Stimulated activated naive CD8-positive, alpha-beta T cell treated with anti-CD3 and anti-CD28 coated beads, Interleukin-15, Interleukin-2, amounts not matched to agents 100 U/mL and 50 U/mL, for 24 hours (primary cell): ENCODE data around the gene GEMIN5.
A peak's percentile ranks its signal among the peaks of the same experiment; 100 is the strongest.
"Not testable (repeated sequence)": the region's sequence is repeated elsewhere in the genome, so short reads cannot be mapped to it uniquely, and the experiment has no call there.

Experiments
- ATAC-seq: fragments of 150-1000 bp; cut with Tn5 transposase; one replicate; pipeline ENCODE4 v1.10.0; 2021
- DNase-seq: peaks from one replicate; pipeline ENCODE4 v3.0.0; 2021

The GEMIN5 gene

DNA sequence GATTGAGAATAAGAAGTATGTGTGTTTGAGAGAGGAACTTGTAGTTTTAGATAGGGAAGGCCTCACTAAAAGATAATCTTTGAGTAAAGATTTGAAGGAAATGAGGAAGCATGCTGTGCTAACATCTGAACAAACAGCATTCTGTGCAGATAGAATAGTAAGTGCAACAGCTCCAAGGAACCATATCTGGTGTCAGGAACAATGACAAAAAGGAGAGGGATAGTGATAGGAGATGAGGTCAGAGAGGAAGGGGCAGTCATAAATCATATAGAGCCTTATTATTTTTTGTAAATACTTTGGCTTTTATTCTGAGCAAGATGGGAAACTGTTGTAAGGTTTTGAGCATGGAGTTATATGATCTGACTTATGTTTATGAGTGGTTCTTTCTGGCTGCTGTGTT is 6.7 kb upstream of the GEMIN5 start:
- ATAC-seq: no peak
- DNase-seq: no peak

GRCh38 chr5:154943527-154943926 is 5.5 kb upstream of the GEMIN5 start:
- DNase-seq: no peak
- no peak for ATAC-seq

DNA sequence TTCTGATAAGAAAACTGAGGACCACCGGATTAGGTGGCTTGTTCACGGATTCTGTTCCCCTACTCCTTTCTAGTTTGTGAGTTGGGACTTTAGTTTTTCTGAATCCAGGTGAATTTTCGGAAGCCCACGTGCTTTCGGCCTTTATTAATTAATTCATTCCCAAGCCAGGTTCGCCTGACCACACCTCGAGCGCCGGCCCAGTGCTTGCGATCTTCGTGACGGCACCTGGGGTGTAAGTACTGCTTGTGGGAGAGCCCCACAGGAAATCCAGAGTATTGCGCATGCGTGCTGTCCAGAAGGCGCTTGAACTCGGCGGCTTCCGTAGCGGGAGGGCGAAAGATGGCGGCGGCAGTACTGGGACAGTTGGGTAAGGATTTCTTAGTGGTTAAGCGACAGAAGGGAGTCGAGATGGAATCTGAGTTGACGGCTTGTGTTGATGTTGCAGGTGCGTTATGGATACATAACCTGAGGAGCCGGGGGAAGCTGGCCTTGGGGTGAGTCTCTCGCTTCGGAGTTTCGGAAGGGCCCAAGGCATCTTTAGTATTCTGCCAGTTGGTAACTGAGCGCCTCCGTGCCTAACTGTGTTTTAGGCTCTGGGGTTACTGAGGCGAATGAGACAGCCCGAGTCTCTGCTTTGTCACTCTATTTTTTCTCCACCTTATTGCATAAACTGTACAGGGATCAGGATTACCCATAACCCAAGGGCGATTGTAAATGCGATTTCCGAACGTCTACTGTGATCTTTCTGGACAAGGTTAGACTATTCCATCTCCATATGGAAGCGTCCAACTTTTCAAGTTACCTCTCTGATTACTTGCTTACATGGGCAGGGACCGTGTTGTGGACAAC is 3.0 kb upstream of the GEMIN5 start, which contains the start of gene MRPL22:
TSS of gene MRPL22 (plus strand) at position 302 of the 849 bp plus-strand sequence. CDS start at position 340, 38 bp downstream.
- DNase-seq (peak; percentile 96), ATAC-seq (peak; percentile 67)

DNA sequence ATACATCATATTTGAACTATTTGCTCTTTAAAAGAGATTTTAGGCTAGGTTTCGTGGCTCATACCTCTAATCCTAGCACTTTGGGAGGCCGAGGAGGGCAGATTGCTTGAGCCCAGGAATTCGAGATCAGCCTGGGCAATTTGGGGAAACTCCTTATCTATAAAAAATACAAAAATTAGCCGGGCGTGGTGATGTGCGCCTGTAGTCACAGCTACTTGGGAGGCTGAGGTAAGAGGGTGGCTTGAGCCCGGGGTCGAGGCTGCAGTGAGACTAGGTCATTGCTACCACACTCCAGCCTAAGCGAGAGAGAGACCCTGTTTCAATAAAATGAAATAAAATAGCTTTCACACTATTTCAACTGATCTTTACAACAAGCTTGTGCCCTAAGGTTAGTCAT is 2.4 kb upstream of the GEMIN5 start:
- ATAC-seq (no peak), DNase-seq (no peak)

DNA sequence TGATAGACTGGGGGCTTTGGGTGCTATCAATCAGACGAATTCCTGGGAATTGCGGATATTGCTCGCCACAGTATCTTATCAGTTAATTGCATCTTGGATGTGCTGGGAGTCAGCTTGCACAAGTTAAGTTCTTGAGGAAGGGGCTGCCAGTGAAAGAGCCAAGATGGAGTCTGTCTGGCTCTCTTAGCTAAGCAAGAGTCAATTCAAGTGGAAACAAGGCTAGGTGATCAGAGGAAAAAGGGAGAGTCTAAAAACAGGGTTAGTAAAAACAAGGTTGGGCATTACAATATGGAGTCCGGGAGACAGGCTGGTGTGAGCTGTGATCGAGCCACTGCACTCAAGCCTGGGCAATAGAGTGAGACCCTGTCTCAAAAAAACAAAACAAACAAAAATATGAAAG is 1.4 kb upstream of the GEMIN5 start:
- not testable (repeated sequence) for DNase-seq, ATAC-seq

- ATAC-seq (no peak), DNase-seq (no peak)
Measured at GRCh38 chr5:154937186-154937717, 759 bp downstream of the GEMIN5 start.

GRCh38 chr5:154934881-154935280 is 3.1 kb downstream of the GEMIN5 start:
- ATAC-seq (no peak), DNase-seq (no peak)

- ATAC-seq (no peak), DNase-seq (no peak)
Measured at GRCh38 chr5:154933537-154933936, 4.5 kb downstream of the GEMIN5 start.

- no peak for DNase-seq
Measured at GRCh38 chr5:154923441-154924430, 14.3 kb downstream of the GEMIN5 start.

DNA sequence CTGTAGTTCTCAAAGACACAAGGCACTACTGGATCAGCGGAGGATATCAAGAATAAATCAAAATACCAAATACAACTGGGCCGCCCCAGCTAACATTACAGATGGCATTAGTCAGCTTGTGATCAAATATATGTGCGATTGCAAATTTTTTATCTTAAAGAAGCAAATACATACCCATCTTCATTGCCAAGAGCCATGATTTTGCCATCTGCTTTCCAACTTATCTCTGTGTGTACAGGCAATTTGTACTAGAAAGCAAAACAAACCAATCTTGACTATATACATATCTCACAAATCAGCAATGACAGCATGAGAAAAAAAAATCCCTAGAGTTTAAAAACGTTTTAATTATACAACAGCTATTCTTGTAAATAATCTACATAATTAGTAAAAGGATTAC is 20.3 kb downstream of the GEMIN5 start:
- DNase-seq (no peak), ATAC-seq (no peak)

More at GRCh38 chr5:154923441-154924430, 14.3 kb downstream of the GEMIN5 start:
- ATAC-seq: no peak

DNA sequence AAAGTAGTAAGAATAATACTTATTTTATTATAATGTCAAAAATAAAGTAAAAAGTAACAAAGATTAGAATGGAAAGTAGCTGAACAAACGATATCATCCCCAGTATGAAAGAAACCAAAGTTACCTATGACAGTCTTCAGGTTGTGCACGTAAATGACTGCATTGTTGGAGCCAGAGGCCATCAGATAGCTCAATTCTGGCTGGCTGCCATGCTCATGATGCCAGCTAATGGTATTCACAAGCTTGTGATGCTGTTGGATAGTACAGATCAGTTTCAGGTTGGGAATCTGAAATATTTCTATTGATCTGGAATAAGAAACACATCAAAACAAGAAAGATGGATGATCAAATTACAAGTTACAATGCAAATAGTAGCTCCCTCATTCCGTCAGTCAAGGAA is 21.1 kb downstream of the GEMIN5 start:
- DNase-seq (no peak), ATAC-seq (no peak)

DNA sequence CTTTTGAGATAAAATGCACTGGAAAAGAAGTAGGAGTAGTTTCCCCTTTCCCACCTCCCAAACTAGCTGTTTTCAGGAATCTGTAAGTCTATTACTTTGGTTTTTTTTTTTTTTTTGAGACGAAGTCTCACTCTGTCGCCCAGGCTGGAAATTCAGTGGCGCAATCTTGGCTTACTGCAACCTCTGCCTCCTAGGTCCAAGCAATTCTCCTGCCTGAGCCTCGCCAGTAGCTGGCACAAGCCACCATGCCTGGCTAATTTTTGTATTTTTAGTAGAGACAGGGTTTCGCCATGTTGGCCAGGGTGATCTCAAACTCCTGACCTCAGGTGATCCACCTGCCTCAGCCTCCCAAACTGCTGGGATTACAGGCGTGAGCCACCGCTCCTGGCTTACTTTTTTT is 32.4 kb downstream of the GEMIN5 start:
- not testable (repeated sequence) for ATAC-seq, DNase-seq

DNA sequence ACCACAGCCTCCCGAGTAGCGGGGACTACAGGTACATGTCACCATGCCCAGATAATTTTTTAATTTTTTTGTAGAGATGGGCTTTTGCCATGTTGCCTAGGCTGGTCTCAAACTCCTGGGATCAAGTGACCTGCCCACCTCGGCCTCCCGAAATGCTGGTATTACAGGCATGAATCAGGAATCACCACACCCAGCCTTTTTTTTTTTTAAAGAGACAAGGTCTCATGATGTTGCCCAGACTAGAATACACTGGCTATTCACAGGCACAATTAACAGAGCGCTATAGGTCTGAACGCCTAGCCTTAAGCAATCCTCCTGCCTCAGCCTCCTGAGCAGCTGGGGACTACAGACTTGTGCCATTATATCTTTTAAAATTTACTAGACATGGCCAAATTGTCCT is 36.1 kb downstream of the GEMIN5 start:
- DNase-seq (no peak), ATAC-seq (no peak)

DNA sequence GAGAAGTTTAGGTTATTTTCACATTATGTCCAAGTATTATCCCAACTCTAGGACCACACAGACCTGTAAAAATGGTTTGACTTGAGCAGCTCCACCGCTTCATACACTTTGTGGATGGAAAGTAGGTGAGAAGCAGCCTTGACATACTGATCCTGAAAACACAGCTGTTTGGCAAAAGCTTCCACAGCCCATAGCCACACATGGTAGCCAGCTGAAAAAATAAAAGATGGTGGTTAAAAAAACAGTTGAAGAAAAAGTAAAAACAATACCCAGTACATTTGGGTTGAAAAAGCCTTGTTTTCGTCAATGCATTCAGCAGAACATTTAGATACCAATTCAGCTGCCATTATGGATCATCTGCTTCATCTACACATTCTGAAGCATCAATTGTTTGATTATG is 36.7 kb downstream of the GEMIN5 start:
- DNase-seq (no peak), ATAC-seq (no peak)

DNA sequence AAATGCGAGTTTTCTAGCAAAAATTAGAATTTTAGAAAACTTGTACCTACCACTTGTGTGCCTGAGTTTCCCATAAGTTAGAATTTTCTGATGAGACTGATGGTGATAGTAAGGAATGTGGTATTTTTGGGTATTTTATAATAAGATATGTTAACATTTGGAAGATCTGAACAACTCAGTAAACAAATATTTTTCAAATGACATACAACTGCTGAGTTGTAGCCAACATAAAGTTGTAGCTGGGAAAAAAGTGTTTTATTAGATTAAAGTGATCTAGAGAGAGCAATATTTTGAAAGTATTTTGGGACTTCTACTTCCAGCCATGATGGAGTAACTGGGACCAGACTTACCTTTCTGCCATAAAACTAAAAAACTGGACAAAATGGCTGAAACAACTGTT is 37.9 kb downstream of the GEMIN5 start:
- ATAC-seq (no peak), DNase-seq (no peak)

- DNase-seq (no peak), ATAC-seq (no peak)
Measured at GRCh38 chr5:154899151-154899816, 38.7 kb downstream of the GEMIN5 start.

DNA sequence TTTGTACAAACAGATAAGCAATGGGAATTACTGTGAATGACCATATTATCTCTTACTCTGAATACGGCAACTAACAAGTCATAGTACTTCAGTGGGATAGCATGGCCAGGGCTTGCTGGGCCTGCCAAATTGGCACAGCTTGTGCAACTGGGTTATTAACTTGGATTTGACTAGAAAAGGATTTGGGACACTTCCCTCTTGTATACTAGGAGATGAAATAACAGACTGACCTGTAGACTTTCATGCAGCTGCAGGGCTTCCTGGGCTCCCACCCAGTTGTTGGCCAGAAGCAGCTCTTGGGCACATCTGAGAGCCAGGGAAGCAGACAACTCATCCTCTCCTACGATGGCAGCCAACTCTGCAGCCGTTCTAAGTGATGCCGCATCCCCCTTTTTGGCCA is 39.8 kb downstream of the GEMIN5 start:
- ATAC-seq (no peak), DNase-seq (no peak)

GRCh38 chr5:154896562-154897165 is 41.3 kb downstream of the GEMIN5 start:
- DNase-seq: no peak
- no peak for ATAC-seq

DNA sequence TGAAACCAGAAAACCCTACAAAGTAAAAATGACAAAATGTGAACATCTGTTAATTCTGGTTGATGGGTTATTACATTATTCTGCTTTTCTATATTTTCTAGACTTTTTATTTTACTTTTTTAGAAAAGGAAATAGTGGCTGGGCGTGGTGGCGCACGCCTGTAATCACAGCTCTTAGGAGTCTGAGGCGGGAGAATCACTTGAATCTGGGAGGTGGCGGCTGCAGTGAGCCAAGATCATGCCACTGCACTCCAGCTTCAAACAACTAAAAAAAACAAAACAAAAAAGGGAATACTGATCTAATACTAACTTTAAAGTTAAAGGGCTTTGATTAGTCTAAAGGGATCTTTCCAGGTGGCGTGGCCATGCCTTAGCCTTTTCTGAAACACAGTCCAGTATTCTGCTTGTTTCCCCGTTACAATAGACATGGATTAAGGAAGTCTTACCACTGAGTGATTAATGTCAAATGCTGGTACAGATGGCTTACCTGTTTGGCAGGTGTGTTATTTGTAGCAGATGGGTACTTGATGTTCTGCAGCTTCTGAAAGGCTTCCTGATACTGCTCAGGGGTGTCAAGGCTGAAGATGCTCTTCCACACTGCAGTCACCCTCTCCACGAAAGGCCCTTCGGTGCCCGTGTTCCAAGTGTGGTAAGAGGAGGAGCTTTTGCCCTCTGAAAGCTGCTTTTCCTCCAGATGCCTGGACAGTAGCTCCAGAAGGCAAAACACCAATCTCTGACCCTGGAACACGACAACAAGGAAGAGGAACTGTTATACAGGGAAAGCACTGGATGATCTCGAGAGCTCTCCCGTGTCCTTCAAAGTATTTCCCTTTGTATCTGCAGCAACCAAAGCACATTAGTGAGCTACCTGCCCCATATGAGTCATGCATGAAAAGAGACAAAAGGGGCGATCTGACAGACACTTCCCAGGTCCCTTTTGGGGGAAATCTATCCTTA is 42.1 kb downstream of the GEMIN5 start:
- DNase-seq (no peak), ATAC-seq (no peak)

- DNase-seq (no peak), ATAC-seq (no peak)
Measured at GRCh38 chr5:154893381-154893780, 44.6 kb downstream of the GEMIN5 start.
